BE2C (cell line): ENCODE results near the gene PGM2L1.

ENCODE experiments used
- DNase-seq: peaks from one replicate; pipeline ENCODE4 v3.0.0-alpha.2; 2020
- H3K27me3 ChIP-seq: fragments of 250-450 bp; sonication (Bioruptor Pico); 2 replicates; pipeline ENCODE4 v1.5.1; 2020; ENCODE audit warnings: mild to moderate bottlenecking
- H3K36me3 ChIP-seq: fragments of 250-450 bp; sonication (Bioruptor Pico); 2 replicates; pipeline ENCODE4 v1.5.1; 2020; ENCODE audit warnings: mild to moderate bottlenecking
- H3K4me1 ChIP-seq: fragments of 250-450 bp; sonication (Bioruptor Pico); 2 replicates; pipeline ENCODE4 v1.5.1; 2020
- H3K4me3 ChIP-seq: 2 replicates; pipeline ENCODE4 v1.5.1; 2011; ENCODE audit warnings: low read depth, low read length
- H3K9me3 ChIP-seq: fragments of 250-450 bp; sonication (Bioruptor Pico); 2 replicates; pipeline ENCODE4 v1.5.1; 2020
- TF ChIP-seq, protein P1 (sequence below): IDR thresholded peaks from 2 replicates; pipeline ENCODE4 v1.5.1; 2012; ENCODE audit warnings: mild to moderate bottlenecking, low read depth, low read length

PGM2L1 gene

DNA sequence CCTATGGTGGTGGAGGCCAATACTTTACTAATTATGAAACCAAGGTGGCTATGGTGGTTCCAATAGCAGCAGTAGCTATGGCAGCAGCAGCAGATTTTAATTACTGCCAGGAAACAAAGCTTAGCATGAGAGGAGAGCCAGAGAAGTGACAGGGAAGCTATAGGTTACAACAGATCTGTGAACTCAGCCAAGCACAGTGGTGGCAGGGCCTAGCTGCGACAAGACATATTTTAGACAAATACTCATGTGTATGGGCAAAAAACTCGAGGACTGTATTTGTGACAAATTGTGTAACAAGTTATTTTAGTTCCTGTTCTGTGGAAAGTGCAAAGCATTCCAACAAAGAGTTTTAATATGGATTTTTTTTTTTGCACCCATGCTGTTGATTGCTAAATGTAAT is 42.6 kb downstream of the PGM2L1 start:
- TF ChIP-seq, protein P1, sequence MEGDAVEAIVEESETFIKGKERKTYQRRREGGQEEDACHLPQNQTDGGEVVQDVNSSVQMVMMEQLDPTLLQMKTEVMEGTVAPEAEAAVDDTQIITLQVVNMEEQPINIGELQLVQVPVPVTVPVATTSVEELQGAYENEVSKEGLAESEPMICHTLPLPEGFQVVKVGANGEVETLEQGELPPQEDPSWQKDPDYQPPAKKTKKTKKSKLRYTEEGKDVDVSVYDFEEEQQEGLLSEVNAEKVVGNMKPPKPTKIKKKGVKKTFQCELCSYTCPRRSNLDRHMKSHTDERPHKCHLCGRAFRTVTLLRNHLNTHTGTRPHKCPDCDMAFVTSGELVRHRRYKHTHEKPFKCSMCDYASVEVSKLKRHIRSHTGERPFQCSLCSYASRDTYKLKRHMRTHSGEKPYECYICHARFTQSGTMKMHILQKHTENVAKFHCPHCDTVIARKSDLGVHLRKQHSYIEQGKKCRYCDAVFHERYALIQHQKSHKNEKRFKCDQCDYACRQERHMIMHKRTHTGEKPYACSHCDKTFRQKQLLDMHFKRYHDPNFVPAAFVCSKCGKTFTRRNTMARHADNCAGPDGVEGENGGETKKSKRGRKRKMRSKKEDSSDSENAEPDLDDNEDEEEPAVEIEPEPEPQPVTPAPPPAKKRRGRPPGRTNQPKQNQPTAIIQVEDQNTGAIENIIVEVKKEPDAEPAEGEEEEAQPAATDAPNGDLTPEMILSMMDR = no peak
- no peak for DNase-seq
- Histone ChIP-seq H3K4me1 (no peaks in the 10 kb centered on the region), H3K36me3 (no peaks in the 10 kb centered on the region), H3K4me3 (no peak overlapping the region), H3K9me3 (no peaks in the 10 kb centered on the region; the same call in 1 of the 2 replicates), H3K27me3 (no peaks in the 10 kb centered on the region)

GRCh38 chr11:74354036-74354435 is 44.2 kb downstream of the PGM2L1 start:
- no peaks in the 10 kb centered on the region for H3K36me3 ChIP-seq
- DNase-seq = no peak

DNA sequence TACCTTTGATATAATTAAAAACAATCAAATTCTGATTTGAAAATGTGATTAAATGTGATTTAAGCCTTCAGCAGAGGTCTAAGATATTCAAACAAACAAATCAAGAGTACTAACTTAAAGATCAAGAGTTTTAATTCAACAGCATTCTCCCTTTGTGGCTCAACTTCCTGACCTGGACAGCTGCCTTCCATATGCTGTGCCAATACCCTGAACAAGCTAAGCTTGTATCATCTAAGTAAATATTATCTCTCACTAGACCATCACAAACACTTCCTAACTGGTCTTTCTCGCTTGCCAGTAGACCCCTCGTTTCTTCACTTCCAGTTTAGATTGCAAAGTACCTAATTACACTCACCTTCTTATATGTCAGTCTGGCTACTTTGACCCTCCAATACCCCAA is 50.9 kb downstream of the PGM2L1 start:
- no peak for DNase-seq
- no peaks in the 10 kb centered on the region for H3K9me3 ChIP-seq
- H3K4me3 ChIP-seq = no peak overlapping the region
- TF ChIP-seq, protein P1 = no peak
- no peaks in the 10 kb centered on the region for H3K36me3 ChIP-seq
- no peaks in the 10 kb centered on the region for H3K4me1 ChIP-seq
- no peaks in the 10 kb centered on the region for H3K27me3 ChIP-seq

More at GRCh38 chr11:74354036-74354435, 44.2 kb downstream of the PGM2L1 start:
- TF ChIP-seq, protein P1 = no peak
- Histone ChIP-seq H3K9me3 (no peaks in the 10 kb centered on the region), H3K4me3 (no peak overlapping the region), H3K27me3 (no peaks in the 10 kb centered on the region), H3K4me1 (no peaks in the 10 kb centered on the region)

- DNase-seq = no peak
- H3K9me3 ChIP-seq = no peaks in the 10 kb centered on the region
- H3K36me3 ChIP-seq = no peaks in the 10 kb centered on the region
These were observed 52.8 kb downstream of the PGM2L1 start for GRCh38 chr11:74345420-74345819.

DNA sequence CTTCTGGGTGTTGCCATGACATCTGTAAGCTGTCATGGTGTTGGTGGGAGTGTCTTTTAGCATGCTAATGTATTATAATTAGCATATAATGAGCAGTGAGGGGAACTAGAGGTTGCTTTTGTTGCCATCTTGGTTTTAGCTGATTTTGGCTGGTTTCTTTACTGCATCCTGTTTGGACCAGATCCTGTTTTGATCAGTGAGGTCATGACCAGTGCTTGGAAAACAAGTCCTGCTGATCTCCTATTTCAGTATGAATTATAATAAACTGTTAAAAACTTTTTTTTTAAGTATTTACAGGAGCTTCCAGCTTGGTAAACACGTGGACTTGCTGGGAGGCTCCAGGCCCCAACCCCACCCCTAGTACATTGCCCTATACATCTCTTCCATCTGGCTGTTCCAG is 56.3 kb downstream of the PGM2L1 start:
- Histone ChIP-seq H3K4me1 (no peaks in the 10 kb centered on the region), H3K9me3 (no peaks in the 10 kb centered on the region), H3K27me3 (no peaks in the 10 kb centered on the region), H3K36me3 (no peaks in the 10 kb centered on the region), H3K4me3 (no peak overlapping the region)
- TF ChIP-seq, protein P1 = no peak
- DNase-seq = no peak

More at GRCh38 chr11:74345420-74345819, 52.8 kb downstream of the PGM2L1 start:
- H3K4me3 ChIP-seq = no peak overlapping the region
- no peaks in the 10 kb centered on the region for H3K27me3 ChIP-seq
- TF ChIP-seq, protein P1 = no peak
- no peaks in the 10 kb centered on the region for H3K4me1 ChIP-seq

DNA sequence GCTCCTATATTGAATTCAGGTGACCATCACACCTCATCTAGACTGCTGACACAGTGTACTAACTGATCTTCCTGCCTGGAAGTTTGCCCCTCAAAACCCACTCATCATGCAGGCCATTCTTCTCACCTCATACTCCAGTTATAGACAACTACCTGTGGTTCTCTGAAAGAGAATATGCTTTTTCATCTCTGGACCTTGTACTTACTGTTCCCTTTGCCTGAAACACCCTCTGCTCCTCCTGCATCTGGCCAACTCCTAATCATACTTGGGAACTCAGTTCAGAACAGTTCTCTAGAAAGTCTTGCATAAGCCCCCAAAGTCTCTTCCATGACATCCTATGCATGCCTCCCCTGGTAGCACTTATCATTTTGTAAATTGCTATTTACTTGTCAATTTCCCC is 58.6 kb downstream of the PGM2L1 start:
- H3K4me3 ChIP-seq = no peak overlapping the region
- DNase-seq = no peak
- no peaks in the 10 kb centered on the region for H3K36me3 ChIP-seq
- no peaks in the 10 kb centered on the region for H3K9me3 ChIP-seq
- H3K4me1 ChIP-seq = peaks cover 3% of the 10 kb centered on the region; the same call in 1 of the 2 replicates
- TF ChIP-seq, protein P1 = no peak
- no peaks in the 10 kb centered on the region for H3K27me3 ChIP-seq
